Measurements from ENCODE around the gene NACC2.

Gene NACC2

GRCh38 chr9:135989722-135990467 lies 105.2 kb downstream of the NACC2 start:
- no peak for DNase-seq

GRCh38 chr9:135989157-135989556 lies 105.9 kb downstream of the NACC2 start:
- no peak for DNase-seq

- no peak for DNase-seq
These were observed 106.6 kb downstream of the NACC2 start for GRCh38 chr9:135988493-135988892.

GRCh38 chr9:135987838-135988404 lies 107.2 kb downstream of the NACC2 start:
- DNase-seq, result no peak

GRCh38 chr9:135986605-135987004 lies 108.5 kb downstream of the NACC2 start:
- DNase-seq, result no peak

GRCh38 chr9:135985889-135986288 lies 109.2 kb downstream of the NACC2 start:
- no peak for DNase-seq

- no peak for DNase-seq
These were observed 109.7 kb downstream of the NACC2 start for GRCh38 chr9:135985459-135985774.

GRCh38 chr9:135984072-135984710 lies 110.9 kb downstream of the NACC2 start:
- no peak for DNase-seq

GRCh38 chr9:135983208-135984071 lies 111.6 kb downstream of the NACC2 start:
- DNase-seq, result no peak

GRCh38 chr9:135982499-135983207 lies 112.4 kb downstream of the NACC2 start:
- no peak for DNase-seq

- no peak for DNase-seq
These were observed 114.0 kb downstream of the NACC2 start for GRCh38 chr9:135980926-135981630.

GRCh38 chr9:135979547-135980166 lies 115.4 kb downstream of the NACC2 start:
- no peak for DNase-seq

GRCh38 chr9:135978642-135979546 lies 116.2 kb downstream of the NACC2 start:
- no peak for DNase-seq

- DNase-seq, result no peak
These were observed 118.1 kb downstream of the NACC2 start for GRCh38 chr9:135976944-135977343.

GRCh38 chr9:135976531-135976930 lies 118.6 kb downstream of the NACC2 start:
- DNase-seq, result no peak

- no peak for DNase-seq
These were observed 119.3 kb downstream of the NACC2 start for GRCh38 chr9:135975834-135976233.

- no peak for DNase-seq
These were observed 120.9 kb downstream of the NACC2 start for GRCh38 chr9:135974220-135974573.

- DNase-seq, result no peak
These were observed 121.5 kb downstream of the NACC2 start for GRCh38 chr9:135973277-135974219.

- peak; percentile 31 for DNase-seq
These were observed 123.2 kb downstream of the NACC2 start for GRCh38 chr9:135971892-135972291.

Measured in kidney glomerular epithelial cell (primary cell).